Mesothelial cell of epicardium (in vitro differentiated cells): ENCODE measurements around the gene GASK1A. TPM values are rescaled to one million over a fixed set of nuclear protein-coding genes. Genes with fewer than 3 reads are reported as not detected.
"Not testable (repeated sequence)": the region's sequence is repeated elsewhere in the genome, so short reads cannot be mapped to it uniquely, and the experiment has no call there.

ENCODE experiments used
- DNase-seq, 2 experiments: peaks; one replicate each; pipeline ENCODE4 v3.0.0; 2021; ENCODE audit warnings: low spot score in 2 of 2; ENCODE audit not compliant: unreplicated experiment in 2 of 2
- H3K27ac Mint-ChIP-seq: 2 replicates; pipeline ENCODE4 v1.8.0; 2021; ENCODE audit warnings: mixed read lengths
- H3K27me3 Mint-ChIP-seq: 2 replicates; pipeline ENCODE4 v1.8.0; 2021; ENCODE audit warnings: low read depth, mixed read lengths
- H3K36me3 Mint-ChIP-seq: 2 replicates; pipeline ENCODE4 v1.8.0; 2021; ENCODE audit warnings: mixed read lengths
- H3K4me1 Mint-ChIP-seq: 2 replicates; pipeline ENCODE4 v1.8.0; 2021; ENCODE audit warnings: mixed read lengths
- H3K4me3 Mint-ChIP-seq: 2 replicates; pipeline ENCODE4 v1.8.0; 2021; ENCODE audit warnings: mild to moderate bottlenecking, moderate library complexity, mixed read lengths
- H3K9me3 Mint-ChIP-seq: 2 replicates; pipeline ENCODE4 v1.8.0; 2021; ENCODE audit warnings: mixed read lengths
- total RNA-seq: library from RNA; stranded (reverse); gene quantifications from 3 replicates; pipeline ENCODE4 v1.2.1, GENCODE V29; 2021
- TF ChIP-seq, protein P1 (sequence below): fragments of 200-600 bp; sonication (generic); IDR thresholded peaks from one replicate; pipeline ENCODE4 v1.5.0; 2021; ENCODE audit warnings: antibody characterized with exemption; ENCODE audit not compliant: unreplicated experiment

GASK1A gene
- total RNA-seq, 1 donor from 2014 or later = 1.6 TPM

DNA sequence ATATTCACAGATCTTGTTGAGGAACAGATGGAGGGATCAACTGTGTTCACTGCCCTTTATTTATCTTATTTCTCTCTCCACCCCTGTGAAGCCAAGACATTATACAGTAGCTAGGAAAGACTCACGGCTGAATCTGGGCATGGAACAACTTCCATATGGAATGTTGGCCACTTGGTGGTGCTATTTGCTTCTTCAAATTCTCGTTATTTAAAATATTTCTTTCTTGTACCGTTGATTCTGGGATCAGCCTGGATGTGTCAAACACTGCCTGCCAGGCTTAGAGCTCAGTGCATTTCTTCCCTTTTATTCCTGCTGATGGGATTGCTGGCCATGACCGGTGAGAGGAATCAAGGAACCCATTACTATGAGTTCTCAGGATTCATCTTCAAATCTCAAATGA, 17.5 kb upstream of the GASK1A start:
- Mint-ChIP-seq H3K27me3 (peaks cover 57% of the 10 kb centered on the region), H3K27ac (no peak overlapping the region), H3K4me1 (no peaks in the 10 kb centered on the region), H3K4me3 (no peak overlapping the region), H3K36me3 (no peaks in the 10 kb centered on the region), H3K9me3 (no peaks in the 10 kb centered on the region)
- TF ChIP-seq, protein P1, sequence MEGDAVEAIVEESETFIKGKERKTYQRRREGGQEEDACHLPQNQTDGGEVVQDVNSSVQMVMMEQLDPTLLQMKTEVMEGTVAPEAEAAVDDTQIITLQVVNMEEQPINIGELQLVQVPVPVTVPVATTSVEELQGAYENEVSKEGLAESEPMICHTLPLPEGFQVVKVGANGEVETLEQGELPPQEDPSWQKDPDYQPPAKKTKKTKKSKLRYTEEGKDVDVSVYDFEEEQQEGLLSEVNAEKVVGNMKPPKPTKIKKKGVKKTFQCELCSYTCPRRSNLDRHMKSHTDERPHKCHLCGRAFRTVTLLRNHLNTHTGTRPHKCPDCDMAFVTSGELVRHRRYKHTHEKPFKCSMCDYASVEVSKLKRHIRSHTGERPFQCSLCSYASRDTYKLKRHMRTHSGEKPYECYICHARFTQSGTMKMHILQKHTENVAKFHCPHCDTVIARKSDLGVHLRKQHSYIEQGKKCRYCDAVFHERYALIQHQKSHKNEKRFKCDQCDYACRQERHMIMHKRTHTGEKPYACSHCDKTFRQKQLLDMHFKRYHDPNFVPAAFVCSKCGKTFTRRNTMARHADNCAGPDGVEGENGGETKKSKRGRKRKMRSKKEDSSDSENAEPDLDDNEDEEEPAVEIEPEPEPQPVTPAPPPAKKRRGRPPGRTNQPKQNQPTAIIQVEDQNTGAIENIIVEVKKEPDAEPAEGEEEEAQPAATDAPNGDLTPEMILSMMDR = peak; percentile 61
- DNase-seq = no peak

DNA sequence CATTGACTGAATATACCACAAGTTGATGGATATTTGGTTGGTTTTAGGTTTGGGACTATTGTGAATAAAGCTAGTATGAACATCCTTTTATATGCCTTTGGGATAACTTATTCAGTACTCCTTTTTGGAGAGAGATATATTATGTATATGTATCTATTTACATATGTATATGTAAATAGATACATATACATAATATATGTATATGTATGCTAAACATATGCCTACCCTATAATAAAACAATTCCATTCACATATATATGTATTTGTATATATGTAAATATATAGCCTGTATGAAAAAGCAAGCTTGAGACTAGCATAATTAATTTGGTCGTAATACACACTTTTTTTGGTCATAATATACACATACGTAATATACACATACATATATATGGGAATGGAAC, 15.8 kb upstream of the GASK1A start:
- H3K4me1 Mint-ChIP-seq = no peaks in the 10 kb centered on the region

DNA sequence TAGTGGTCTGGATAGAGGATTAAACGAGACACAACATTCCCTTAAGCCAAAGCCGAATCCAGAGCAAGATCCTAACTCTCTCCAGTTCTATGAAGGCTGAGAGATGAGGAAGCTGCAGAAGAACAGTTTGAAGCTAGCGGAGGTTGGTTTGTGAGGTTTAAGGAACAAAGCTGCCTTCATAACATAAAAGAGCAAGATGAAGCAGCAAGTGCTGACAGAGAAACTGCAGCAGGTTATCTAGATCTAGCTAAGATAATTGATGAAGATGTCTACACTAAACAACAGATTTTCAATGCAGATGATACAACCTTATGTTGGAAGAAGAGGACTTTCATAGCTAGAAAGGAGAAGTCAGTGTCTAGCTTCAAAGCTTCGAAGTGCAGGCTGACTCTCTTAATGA, 14.8 kb upstream of the GASK1A start:
- Mint-ChIP-seq H3K27me3 (peaks cover 65% of the 10 kb centered on the region), H3K4me3 (no peak overlapping the region), H3K27ac (no peak overlapping the region), H3K4me1 (no peaks in the 10 kb centered on the region), H3K9me3 (no peaks in the 10 kb centered on the region), H3K36me3 (no peaks in the 10 kb centered on the region)
- DNase-seq = no peak
- TF ChIP-seq, protein P1 = no peak

More for the DNA sequence above, 15.8 kb upstream of the GASK1A start:
- TF ChIP-seq, protein P1 = no peak
- no peaks in the 10 kb centered on the region for H3K36me3 Mint-ChIP-seq
- no peak overlapping the region for H3K4me3 Mint-ChIP-seq
- no peak overlapping the region for H3K27ac Mint-ChIP-seq
- H3K9me3 Mint-ChIP-seq = no peaks in the 10 kb centered on the region
- no peak for DNase-seq
- H3K27me3 Mint-ChIP-seq = peaks cover 65% of the 10 kb centered on the region

DNA sequence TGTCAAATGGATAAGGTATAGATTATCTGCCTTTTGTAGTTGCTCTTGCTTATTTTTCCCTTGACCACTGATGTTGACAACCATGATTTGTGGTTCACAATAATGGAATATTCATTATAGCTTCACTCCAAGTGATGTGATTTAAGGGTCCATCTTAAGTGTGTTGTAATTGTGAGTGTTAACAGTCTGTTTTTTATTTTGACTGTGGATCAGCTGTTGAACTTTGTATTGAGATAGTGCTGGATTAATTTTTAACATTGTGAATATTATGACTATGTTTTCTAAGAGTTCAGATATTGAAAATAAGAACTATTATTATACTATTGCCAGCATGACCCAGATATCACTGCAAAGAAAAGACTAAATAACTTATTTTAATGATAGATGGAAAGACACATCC, 8.6 kb upstream of the GASK1A start:
- TF ChIP-seq, protein P1 = no peak
- peaks cover 22% of the 10 kb centered on the region for H3K9me3 Mint-ChIP-seq
- no peaks in the 10 kb centered on the region for H3K36me3 Mint-ChIP-seq
- peaks cover 53% of the 10 kb centered on the region for H3K27me3 Mint-ChIP-seq
- no peak overlapping the region for H3K27ac Mint-ChIP-seq
- H3K4me1 Mint-ChIP-seq = no peaks in the 10 kb centered on the region
- H3K4me3 Mint-ChIP-seq = no peak overlapping the region
- no peak for DNase-seq

DNA sequence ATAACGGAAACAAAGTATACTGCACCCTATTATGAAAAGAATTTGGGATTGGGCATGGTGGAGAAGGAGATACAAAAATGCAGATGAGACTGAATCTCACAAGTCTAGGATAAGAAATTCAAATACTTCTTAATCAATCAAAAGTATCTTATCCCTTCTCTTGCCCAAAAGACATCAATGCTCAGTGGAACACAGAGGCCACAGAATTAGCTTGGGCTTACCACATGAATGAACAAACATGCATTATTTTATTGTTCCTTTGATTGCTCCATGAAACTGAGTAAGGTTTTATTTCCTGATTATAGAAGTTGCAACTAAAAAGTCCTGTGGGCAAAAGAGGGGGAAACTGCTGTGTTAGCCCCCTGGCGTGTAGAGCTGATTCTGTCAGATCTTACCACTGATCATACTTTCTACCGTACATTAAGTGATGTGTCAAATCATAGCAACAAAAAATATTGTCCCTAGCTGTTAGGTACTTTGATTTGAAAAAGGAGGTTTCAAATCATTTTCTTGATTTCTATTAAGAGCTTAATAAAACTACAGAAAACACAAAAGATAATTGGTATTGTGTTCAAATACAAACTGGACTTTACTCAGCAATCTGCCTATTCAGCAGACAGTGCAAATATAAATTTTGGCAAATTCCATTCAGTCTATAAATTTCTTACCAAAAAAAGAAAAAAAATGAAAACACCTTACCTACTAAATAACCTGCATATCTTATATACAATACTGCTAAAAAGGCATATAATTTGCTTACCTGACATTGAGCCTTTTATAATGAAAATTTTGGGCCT, 7.9 kb upstream of the GASK1A start:
- no peaks in the 10 kb centered on the region for H3K36me3 Mint-ChIP-seq
- no peak overlapping the region for H3K4me3 Mint-ChIP-seq
- TF ChIP-seq, protein P1 = no peak
- peaks cover 52% of the 10 kb centered on the region for H3K27me3 Mint-ChIP-seq
- H3K27ac Mint-ChIP-seq = no peak overlapping the region
- peaks cover 27% of the 10 kb centered on the region for H3K9me3 Mint-ChIP-seq
- DNase-seq = no peak
- H3K4me1 Mint-ChIP-seq = no peaks in the 10 kb centered on the region

DNA sequence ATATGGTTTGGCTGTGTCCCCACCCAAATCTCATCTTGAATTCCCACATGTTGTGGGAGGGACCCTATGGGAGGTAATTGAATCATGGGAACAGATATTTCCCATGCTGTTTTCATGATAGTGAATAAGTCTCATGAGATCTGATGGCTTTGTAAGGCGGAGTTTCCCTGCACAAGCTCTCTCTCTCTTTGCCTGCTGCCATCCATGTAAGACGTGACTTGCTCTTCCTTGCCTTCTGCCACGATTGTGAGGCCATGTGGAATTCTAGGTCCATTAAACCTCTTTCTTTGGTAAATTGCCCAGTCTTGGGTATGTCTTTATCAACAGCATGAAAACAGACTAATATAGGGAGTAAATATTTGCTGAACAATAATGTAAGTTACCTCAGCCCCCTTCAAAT, 4.2 kb upstream of the GASK1A start:
- peaks cover 40% of the 10 kb centered on the region for H3K9me3 Mint-ChIP-seq

More for the DNA sequence above, 4.2 kb upstream of the GASK1A start:
- DNase-seq, H3K27ac Mint-ChIP-seq, H3K4me3 Mint-ChIP-seq, H3K4me1 Mint-ChIP-seq, H3K36me3 Mint-ChIP-seq: not testable (repeated sequence)
- peaks cover 63% of the 10 kb centered on the region for H3K27me3 Mint-ChIP-seq
